Transverse colon (tissue), 3 donors: ENCODE results near the gene CPEB4.

Experiments
- CTCF ChIP-seq, 5 experiments: fragments of 200-600 bp in 3 of 5; fragments of 450-650 bp in 2 of 5; sonication (generic) in 3 of 5; IDR thresholded peaks; 1 replicate in 2 of 5; 2 replicates in 3 of 5; pipeline ENCODE4 v1.5.1; 2016 to 2017; ENCODE audit warnings: antibody characterized with exemption in 5 of 5, inconsistent platforms in 3 of 5, mild to moderate bottlenecking in 2 of 5, moderate library complexity in 1 of 5
- EP300 ChIP-seq: sonication (generic); formaldehyde crosslinking; IDR thresholded peaks from one replicate; pipeline ENCODE4 v1.6.1; 2017; ENCODE audit warnings: antibody characterized with exemption, low read depth
- POLR2A ChIP-seq: fragments of 450-650 bp; IDR thresholded peaks from one replicate; pipeline ENCODE4 v1.6.1; 2016; ENCODE audit warnings: antibody characterized with exemption, mild to moderate bottlenecking, moderate library complexity

- no peak for TF ChIP-seq EP300
- TF ChIP-seq POLR2A: no peak
- TF ChIP-seq CTCF (IDR thresholded peaks at IDR 0.05): no peak
These were observed 34.4 kb downstream of the CPEB4 start for GRCh38 chr5:173922527-173922926.
